Sciatic nerve (tissue), 2 donors: ENCODE results near the gene MYH6. TPM values are rescaled to one million over a fixed set of nuclear protein-coding genes. Genes with fewer than 3 reads are reported as not detected.
"Not testable (repeated sequence)": the region's sequence is repeated elsewhere in the genome, so short reads cannot be mapped to it uniquely, and the experiment has no call there.

ENCODE experiments used
- ATAC-seq: fragments of 200-7000 bp; cut with Tn5 transposase; one replicate; pipeline ENCODE4 v1.9.1; 2020; ENCODE audit warnings: mild to moderate bottlenecking, moderate library complexity
- DNase-seq: peaks from one replicate; pipeline ENCODE4 v3.0.0-alpha.2; 2020; ENCODE audit warnings: low spot score
- intact Hi-C: fragments of 100-400 bp; cut with DNase I; formaldehyde crosslinking; loops from one replicate; pipeline ENCODE4 v1.14.2; 2022
- total RNA-seq: library from RNA; stranded (reverse); fragmentation: NEBNext Ultra II Directional; extraction: Animal tissue kit (Norgen Biotek cat#: 25700); gene quantifications from one replicate; pipeline ENCODE4 v1.2.1, GENCODE V29; 2021
- donor health status: DM: no; HTN: no; CAD: no.
- donor health status: DM: no; HTN: no; CAD: no.

Gene MYH6
- total RNA-seq, 1 donor from 2014 or later = not detected

DNA sequence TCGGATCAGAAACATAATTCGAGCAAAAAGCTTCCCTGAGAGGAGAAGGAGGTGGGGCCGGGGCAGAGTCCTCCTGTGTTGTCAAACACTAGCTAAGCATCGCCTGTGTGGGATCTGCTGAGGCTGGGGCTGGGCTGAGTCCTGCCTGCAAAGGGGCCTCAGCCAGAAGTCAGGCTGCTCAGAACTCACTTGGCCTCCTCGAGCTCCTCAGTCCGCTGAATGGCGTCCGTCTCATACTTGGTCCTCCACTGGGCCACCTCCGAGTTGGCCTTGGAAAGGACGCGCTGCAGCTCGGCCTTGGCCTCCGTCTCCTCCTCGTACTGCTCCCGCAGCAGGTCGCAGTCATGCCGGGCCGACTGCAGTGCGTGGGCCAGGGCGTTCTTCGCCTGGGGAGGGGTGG lies 9.9 kb upstream of the MYH6 start:
- DNase-seq (no peak), ATAC-seq (no peak)
- intact Hi-C loops = no loop called here

DNA sequence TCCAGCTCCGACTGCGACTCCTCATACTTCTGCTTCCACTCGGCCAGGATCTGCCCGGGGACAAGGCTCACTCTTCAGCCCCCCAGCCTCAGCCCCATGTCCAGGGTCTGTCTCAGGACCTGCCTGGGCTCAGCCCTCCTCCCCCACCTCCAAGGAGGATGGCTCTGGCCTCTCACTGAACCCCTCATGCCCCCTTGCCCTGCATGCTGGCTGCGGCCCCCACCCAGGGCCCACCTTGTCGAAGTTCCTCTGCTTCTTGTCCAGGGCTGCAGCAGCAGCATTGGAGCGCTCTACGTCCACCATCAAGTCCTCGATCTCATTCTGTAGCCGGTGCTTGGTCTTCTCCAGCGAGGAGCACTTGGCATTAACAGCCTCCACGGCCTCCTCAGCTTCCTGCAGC lies 9.2 kb upstream of the MYH6 start:
- ATAC-seq, DNase-seq, intact Hi-C loops: not testable (repeated sequence)

DNA sequence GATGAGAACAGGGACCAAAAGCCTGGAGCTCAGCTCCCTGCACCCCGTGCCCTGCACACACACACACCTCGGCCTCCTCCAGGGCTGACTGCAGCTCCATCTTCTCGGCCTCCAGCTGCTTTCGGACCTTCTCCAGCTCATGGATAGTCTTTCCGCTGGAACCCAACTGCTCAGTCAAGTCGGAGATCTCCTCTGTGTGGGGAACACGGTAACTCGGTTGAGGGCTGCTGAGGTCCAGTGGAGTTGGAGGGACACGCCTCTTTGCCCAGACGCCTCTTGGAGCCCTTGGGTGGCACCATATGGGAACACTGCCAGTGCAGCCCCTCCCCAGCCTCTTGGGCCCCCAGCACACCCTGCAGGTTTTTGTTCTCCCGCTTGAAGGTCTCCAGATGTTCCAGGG lies 8.7 kb upstream of the MYH6 start:
- no peak for ATAC-seq
- intact Hi-C loops = no loop called here
- DNase-seq = no peak

DNA sequence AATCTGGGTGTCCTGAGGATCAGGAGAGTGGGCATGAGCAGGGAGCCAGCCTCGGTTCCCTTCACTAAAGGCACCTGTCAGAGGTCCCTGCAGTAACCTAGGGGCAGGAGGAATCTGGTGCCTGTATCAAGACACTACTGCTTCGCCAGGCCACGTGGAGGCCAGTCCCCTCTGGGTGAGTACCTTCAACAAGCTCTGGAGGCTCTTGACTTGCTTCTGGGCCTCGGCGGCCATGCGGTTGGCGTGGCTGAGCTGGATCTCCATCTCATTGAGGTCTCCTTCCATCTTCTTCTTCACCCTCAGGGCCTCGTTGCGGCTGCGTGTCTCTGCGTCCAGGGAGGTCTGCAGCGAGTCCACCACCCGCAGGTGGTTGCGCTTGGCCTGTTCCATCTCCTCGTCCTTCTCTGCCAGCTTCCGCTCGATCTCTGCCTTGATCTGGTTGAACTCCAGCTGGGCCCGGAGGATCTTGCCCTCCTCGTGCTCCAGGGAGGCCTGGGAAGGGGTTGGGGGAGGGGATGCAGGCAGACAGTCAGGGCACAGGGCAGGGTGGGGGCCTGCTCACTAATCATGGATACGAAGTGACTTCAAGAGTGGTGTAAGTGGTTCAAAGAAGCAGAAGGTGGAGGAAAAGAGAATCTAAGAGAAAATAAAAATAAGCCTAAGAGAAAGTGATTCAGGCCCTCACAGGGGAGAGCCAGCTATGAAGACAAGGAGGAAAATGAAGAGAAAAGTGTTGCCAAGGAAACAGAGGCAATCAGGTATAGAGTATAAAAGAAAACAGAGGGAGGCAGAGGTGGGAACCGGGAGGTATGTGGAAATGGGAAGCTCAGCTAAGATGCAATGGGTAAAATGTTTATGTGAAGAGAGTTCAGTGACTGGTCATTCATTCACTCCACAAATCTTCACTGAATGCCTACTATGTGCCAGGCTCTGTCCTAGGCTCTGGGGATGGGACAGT lies 8.0 kb upstream of the MYH6 start:
- no peak for DNase-seq
- ATAC-seq = no peak
- intact Hi-C loops = no loop called here

DNA sequence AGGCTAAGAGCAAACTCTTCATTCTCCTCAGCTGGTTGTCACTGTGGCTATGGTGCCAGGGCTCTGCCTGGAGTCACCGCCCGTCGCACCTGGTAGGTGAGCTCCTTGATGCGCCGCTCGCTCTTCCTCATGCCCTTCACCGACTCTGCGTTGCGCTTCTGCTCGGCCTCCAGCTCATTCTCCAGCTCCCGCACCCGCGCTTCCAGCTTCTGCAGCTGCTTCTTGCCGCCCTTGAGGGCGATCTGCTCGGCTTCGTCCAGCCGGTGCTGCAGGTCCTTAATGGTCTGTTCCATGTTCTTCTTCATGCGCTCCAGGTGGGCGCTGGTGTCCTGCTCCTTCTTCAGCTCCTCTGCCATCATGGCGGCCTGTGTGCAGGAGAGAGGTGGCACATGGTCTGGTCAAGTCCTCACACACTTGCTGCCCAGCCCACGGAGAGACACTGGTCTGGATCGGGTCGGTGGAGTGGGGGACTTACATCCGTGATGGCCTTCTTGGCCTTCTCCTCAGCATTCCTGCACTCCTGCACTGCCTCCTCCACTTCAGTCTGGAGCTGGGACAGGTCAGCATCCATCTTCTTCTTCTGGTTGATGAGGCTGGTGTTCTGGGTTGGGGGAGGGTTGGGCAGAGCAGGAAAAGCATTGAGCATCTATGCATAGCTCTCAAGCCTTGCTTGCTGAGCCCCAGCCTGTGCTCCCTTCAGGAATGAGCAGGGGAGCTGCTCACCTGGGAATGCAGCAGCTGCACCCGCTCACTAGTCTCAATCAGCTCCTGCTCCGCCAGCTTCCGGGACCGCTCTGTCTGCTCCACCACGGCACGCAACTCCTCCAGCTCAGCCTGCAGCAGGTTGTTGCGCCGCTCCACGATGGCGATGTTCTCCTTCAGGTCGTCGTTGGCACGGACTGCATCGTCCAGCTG lies 7.1 kb upstream of the MYH6 start:
- no peak for ATAC-seq
- intact Hi-C loops = no loop called here
- no peak for DNase-seq

DNA sequence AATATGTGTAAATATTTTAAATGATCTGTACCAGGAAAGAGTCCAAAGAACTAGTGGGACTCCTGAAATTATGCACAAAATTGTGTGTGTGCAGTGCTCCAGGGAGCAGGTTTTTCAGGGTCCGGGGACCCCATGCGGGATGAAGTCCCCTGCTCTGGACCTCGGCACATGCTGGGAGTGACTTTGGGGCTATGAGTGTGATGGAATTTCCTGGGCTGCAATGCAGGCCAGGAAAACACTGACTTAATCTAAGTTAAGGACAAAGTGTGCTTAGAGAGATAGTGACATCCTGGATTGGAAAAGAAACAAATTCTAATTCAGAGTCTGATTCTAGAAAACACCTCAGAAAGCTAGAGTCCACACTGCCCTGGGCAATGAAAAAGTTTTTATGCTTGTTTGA lies 6.2 kb upstream of the MYH6 start:
- ATAC-seq (no peak), DNase-seq (no peak)
- intact Hi-C loops = no loop called here

DNA sequence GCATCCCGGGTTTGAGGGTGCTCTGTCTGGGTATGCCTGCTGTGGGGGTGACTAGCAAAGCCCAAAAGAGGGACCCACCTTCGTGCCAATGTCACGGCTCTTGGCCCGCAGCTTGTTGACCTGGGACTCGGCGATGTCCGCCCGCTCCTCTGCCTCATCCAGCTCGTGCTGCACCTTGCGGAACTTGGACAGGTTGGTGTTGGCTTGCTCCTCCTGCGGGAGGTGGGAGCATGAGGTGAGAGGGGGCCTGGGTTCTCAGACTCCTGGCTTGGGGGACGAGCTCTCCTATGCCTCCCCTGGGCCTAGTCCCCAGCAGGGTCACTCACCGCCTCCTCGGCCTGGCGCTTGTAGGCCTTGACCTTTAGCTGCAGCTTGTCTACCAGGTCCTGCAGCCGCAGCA lies 5.6 kb upstream of the MYH6 start:
- intact Hi-C loops = no loop called here
- DNase-seq = no peak
- no peak for ATAC-seq

DNA sequence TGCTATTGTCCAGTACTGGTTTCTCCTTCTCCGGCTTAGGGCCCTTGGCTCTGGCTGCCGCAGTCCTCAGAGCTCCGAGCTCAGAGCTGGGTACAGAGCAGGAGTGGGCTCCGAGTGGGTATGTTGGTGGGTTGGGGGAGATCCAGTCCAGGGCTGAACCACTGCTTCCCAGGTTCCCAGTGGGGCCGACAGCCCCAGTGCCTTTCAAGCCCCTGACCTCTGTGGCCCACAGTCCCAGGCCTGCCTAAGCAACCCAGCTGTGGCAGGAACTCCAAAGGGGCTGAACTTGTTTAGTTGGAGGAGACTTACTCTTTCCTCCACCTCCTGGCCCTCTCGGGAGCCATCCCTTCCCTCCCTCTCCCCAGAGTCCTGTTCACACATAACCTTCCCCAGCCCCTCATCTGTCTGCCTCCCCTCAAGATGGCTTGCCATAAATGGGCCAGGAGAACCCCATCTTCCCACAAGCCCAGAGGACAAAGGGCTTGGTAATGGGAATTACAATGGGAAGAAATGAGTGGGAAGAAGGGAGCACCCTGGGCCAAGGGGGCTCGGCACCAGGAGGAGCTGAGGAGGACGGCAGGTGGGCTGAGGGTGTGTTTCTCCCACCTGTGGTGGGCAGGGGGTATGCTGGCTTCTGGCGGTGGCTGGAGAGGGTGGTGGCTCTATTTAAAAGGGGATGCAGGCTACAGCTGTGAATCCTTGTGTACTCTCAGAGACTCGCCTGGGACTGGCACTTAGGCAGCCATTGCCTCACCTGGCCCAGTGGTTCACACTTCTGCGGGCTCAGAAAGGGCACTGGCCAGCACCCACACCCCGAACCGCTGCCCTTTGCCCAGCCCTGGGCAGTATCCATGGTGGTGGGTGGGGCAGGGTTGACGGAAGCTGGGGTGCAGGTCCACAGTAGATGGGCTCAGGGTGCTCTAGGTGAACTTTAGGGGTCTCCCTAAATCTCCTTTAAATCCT lies 3.8 kb upstream of the MYH6 start:
- intact Hi-C loops = no loop called here
- ATAC-seq (no peak), DNase-seq (no peak)

DNA sequence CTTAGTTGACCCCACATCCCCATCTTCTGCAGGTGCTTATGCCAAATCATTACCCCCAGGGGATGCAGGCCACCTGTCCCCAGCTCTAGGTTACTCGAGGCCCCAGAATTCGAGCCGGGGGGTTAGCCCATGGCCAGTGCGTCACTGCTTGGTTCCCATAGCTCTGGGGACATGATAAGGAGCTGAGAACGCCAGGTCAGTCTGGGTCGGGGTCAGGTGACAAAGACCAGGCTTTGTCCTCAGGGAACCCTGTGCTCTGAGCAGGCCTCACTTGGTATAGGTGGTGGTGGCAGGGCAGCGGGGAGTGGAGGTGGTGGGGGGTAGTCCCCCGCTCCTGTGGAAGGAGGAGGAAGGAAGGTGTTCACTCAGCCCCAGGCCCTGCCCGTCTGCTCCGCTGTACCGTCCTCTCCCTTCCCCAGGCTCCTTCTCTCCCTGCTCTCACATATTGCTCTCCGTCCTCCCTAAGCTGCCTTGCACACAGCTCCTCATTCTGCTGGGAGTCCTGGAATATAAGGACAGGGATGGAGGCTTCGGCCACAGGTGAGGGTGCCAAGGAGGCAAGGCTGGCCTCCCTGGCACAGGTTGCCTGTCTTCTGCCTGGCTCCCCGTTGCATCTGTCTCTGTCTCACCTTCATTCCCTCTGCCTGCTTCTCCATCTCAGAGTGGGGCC lies 2.0 kb upstream of the MYH6 start:
- intact Hi-C loops = no loop called here
- no peak for DNase-seq
- ATAC-seq = no peak

DNA sequence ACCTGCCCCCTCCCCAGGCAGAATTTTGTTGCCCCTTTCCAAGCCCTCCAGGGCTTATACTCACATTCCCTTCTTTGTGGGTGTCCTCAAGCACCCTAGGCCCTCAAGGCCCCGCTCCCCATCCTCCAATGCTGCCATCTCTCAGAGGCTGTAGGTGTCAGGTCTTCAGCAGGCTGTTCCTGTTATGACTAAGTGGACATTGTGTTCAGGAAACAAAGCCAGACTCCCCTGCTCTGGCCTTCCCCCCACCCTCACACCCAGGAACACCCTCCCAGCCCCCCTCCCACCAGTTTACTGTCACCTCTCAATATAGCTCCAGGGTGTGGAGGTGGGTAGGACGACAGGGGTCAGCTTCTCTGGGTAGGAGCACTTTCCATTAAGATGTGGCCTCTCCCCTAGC lies 1.4 kb upstream of the MYH6 start:
- DNase-seq (no peak), ATAC-seq (no peak)
- intact Hi-C loops = no loop called here

DNA sequence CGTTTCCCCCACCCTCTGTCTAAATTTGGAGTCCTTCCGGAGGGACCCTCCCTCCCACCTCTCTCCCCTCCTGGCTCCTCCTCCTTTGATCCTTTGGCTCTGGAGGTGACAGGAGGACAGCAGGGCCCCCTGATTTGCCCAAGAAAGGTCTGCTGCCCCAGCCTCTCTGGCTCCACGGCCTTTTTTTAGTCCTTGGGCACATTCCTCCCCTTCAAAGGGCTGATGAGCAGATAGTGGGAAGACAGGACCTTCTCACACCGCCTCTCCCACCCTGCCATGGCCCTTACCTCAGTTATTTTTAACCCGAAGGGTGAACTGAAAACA lies 196 bp upstream of the MYH6 start:
- ATAC-seq = no peak
- intact Hi-C loops = no loop called here
- DNase-seq = no peak

DNA sequence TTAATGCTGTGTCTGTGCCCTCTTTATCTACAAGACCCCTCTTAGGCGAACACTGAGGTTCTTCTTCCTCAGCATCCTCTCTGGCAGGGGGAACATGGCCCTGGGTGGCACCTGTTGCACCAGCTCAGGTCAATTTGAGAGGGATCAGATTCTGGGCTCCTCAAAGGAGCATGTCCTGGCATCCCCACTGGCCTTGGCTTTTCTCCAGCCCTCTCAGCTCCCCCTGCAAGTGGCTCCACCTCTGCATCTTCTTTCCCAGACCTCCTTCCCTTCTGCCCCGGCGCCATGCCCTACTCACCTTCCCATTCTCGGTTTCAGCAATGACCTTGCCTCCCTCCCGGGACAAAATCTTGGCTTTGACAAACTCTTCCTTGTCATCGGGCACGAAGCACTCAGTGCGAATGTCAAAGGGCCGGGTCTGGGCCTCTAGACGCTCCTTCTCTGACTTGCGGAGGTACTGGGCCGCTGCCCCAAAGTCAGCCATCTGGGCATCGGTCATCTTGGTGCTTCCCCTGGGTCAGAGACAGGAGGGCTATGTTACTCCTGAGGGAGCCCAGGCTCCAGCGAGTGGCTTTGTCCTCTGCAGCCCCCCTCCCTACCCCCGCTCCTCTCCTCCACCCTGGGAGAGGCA lies 1.2 kb downstream of the MYH6 start:
- ATAC-seq = no peak
- intact Hi-C loops = no loop called here
- no peak for DNase-seq

DNA sequence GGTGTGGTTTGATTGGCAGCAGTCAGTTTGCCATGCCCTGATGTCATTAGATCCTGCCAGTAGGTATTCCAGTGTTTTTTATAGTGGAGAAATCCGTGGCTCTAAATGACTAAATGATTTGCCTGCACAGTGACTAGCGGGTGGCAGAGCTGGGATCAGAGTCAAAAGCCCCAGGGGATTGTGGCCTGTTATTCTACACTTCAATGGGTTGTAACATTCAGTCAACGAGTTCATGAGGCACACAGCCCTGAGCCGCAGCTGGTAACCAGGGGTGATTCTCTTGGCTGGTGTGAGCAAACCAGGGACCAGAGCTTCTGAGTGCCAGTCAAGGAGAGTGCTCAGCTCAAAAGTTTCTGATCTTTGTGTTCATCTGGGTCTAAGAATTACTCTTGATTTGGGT lies 1.8 kb downstream of the MYH6 start:
- intact Hi-C loops = no loop called here
- ATAC-seq (no peak), DNase-seq (no peak)

DNA sequence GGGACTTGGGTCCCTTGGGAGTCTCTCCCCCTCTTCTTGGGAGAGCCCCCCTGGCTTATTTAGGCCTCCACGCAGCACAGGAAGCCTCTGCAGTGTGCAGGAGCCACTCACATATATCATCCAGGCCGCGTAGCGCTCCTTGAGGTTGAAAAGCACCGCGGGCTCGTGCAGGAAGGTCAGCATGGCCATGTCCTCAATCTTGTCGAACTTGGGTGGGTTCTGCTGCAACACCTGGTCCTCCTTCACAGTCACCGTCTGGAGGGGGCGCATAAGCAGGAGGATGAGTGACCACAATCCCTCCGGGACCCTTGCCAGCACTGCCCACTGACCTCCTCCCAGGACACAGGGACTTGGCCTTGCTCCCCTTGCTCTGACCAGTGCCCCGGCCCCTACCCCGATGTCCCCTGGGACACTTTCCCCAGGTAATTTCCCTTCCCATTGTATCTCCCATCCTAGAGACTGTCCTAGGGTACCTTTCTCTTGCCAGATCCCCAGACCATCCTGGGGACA lies 2.5 kb downstream of the MYH6 start:
- no peak for ATAC-seq
- no peak for DNase-seq
- intact Hi-C loops = no loop called here

DNA sequence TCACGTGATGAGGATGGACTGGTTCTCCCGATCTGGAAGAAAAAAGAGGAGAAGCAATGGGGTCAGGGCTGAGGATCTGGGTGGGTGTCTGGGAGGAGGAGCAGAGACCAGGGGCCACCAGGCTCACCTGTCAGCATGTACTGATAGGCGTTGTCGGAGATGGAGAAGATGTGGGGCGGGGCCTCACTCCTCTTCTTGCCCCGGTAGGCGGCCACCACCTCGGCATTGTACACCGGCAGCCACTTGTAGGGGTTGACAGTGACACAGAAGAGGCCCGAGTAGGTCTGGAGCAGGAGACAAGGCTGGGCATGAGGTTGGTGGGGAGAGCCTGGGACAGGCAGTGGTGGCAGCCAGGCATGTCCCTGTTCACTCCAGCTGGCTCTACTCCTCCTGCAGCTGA lies 3.0 kb downstream of the MYH6 start:
- DNase-seq = no peak
- intact Hi-C loops = no loop called here
- ATAC-seq = no peak

DNA sequence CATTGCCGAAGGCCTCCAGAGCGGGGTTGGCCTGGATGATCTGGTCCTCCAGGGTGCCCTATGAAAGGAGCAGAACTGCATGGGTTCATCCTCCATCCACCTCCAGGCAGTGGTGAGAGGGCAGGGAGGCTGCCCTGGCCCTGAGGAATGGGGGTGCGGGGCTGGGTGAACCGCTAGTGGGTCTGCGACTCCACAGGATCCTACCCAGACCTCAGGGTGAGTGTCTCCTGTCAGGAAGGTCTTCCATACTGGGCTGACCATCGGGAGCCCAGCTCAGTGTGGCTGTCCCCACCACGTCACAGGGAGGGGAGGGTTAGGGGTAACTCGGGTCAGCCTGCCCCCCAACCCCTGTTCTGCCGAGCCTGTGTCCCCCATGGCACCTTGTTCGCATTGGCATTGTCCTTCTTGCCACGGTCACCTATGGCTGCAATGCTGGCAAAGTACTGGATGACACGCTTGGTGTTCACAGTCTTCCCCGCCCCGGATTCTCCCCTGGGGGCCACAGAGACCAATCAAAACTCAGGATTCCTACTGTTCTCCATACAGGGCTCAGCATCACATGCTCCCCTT lies 3.7 kb downstream of the MYH6 start:
- DNase-seq (no peak), ATAC-seq (no peak)
- intact Hi-C loops = no loop called here

DNA sequence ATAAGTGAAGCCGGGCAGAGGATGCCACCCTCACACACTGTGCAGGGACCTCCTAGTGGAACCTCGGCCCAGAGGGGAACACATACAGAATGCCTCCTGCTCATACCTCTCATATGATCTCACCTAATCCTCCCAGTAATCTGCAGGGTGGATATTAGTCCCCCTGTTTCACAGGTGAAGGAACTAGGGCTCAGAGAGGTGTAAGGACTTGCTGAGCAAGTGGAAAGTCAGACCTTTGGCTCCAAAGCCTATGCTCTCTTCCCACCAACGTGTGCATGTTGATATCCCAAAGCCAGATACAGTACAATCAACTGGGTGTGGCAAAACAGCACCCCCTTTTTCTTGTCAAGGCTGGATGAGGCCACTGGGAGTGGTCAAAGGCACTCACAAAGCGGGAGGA lies 4.2 kb downstream of the MYH6 start:
- ATAC-seq (no peak), DNase-seq (no peak)
- intact Hi-C loops = no loop called here

DNA sequence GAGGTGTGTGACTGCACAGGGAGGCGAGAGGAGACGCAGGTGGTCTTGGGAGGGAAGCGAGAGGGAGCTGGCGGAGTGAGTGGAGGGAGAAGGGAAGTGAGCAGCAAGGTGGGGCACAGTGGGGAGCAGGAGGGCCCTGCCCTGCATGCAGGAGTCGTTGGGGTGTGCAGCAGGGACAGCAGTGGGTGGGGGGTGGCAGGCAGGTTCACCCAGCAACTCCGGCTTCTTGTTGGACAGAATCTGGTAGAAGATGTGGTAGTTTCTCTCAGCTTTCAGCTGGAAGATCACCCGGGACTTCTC lies 5.0 kb downstream of the MYH6 start:
- ATAC-seq = no peak
- DNase-seq = no peak
- intact Hi-C loops = no loop called here
